HepG2 (cell line): Measurements from ENCODE around the gene GPR25.

ENCODE experiments used
- BORCS8-MEF2B ChIP-seq: sonication (generic); formaldehyde crosslinking; IDR thresholded peaks from 2 replicates; pipeline ENCODE4 v1.8.0; 2022; ENCODE audit warnings: mild to moderate bottlenecking, missing genetic modification reagents
- GATA4 ChIP-seq: sonication (generic); IDR thresholded peaks from 2 replicates; pipeline ENCODE4 v1.6.1; 2016; ENCODE audit warnings: antibody characterized with exemption, low read depth, borderline replicate concordance
- JUND ChIP-seq: sonication (generic); formaldehyde crosslinking; IDR thresholded peaks from 2 replicates; pipeline ENCODE4 v1.8.0; 2022; ENCODE audit warnings: mild to moderate bottlenecking, missing genetic modification reagents
- TGIF2 ChIP-seq: IDR thresholded peaks from 2 replicates; pipeline ENCODE4 v1.6.1; 2016; ENCODE audit warnings: control low read depth, missing compliant biosample characterization
- ZNF558 ChIP-seq: sonication (generic); formaldehyde crosslinking; IDR thresholded peaks from 2 replicates; pipeline ENCODE4 v1.9.0; 2022; ENCODE audit warnings: mild to moderate bottlenecking, missing genetic modification reagents, borderline replicate concordance
- TF ChIP-seq, protein P1 (sequence below): sonication (generic); formaldehyde crosslinking; IDR thresholded peaks from 2 replicates; pipeline ENCODE4 v1.5.1; 2020; ENCODE audit warnings: missing genetic modification reagents, mild to moderate bottlenecking, borderline replicate concordance
- TF ChIP-seq, protein P2 (sequence below): sonication (generic); formaldehyde crosslinking; IDR thresholded peaks from 2 replicates; pipeline ENCODE4 v1.5.0; 2020; ENCODE audit warnings: mild to moderate bottlenecking, missing genetic modification reagents, moderate library complexity

DNA sequence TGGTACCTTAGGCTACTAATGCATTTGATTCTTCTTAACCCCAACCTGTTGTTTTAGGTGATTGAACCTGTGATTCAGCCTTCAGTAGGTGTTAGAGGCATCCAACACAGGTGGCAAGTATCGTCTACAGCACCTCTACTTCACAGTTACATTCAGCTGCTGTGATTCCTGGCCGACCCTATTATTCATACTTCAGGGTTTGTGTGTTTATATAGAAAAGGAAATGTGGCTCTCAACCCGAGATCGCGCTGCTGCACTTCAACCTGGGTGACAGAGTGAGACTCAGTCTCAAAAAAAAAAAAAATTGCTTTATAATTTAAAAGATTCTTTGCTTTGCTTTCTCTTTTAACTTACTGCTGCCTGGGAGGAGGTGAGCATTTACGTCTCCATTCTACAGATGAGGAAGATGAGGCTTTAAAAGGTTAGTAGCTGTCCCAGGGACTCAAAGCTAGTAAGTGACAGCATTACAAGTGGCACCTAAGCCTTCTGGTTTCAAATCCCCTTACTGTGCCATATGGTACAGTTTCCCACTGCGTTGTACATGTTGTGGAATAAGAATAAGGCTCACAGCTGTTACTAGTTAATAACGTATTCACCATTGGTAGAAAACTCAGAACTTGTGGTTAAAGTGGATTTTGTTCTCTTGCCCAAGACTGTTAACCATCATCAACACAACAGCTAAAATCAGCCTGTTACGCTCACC lies 9.9 kb upstream of the GPR25 start:
- TF ChIP-seq BORCS8-MEF2B (CRISPR knock-in tag) = no peak
- TF ChIP-seq, protein P1, sequence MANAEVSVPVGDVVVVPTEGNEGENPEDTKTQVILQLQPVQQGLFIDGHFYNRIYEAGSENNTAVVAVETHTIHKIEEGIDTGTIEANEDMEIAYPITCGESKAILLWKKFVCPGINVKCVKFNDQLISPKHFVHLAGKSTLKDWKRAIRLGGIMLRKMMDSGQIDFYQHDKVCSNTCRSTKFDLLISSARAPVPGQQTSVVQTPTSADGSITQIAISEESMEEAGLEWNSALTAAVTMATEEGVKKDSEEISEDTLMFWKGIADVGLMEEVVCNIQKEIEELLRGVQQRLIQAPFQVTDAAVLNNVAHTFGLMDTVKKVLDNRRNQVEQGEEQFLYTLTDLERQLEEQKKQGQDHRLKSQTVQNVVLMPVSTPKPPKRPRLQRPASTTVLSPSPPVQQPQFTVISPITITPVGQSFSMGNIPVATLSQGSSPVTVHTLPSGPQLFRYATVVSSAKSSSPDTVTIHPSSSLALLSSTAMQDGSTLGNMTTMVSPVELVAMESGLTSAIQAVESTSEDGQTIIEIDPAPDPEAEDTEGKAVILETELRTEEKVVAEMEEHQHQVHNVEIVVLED (CRISPR knock-in tag) = no peak
- TF ChIP-seq TGIF2 (CRISPR knock-in tag) = no peak
- no peak for TF ChIP-seq ZNF558 (CRISPR knock-in tag)
- TF ChIP-seq, protein P2, sequence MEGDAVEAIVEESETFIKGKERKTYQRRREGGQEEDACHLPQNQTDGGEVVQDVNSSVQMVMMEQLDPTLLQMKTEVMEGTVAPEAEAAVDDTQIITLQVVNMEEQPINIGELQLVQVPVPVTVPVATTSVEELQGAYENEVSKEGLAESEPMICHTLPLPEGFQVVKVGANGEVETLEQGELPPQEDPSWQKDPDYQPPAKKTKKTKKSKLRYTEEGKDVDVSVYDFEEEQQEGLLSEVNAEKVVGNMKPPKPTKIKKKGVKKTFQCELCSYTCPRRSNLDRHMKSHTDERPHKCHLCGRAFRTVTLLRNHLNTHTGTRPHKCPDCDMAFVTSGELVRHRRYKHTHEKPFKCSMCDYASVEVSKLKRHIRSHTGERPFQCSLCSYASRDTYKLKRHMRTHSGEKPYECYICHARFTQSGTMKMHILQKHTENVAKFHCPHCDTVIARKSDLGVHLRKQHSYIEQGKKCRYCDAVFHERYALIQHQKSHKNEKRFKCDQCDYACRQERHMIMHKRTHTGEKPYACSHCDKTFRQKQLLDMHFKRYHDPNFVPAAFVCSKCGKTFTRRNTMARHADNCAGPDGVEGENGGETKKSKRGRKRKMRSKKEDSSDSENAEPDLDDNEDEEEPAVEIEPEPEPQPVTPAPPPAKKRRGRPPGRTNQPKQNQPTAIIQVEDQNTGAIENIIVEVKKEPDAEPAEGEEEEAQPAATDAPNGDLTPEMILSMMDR (CRISPR knock-in tag) = no peak
- TF ChIP-seq GATA4 = no peak
- no peak for TF ChIP-seq JUND (CRISPR knock-in tag)
